ENCODE measurements around the gene B4GALT5.
A peak's percentile ranks its signal among the peaks of the same experiment; 100 is the strongest.

The B4GALT5 gene

DNA sequence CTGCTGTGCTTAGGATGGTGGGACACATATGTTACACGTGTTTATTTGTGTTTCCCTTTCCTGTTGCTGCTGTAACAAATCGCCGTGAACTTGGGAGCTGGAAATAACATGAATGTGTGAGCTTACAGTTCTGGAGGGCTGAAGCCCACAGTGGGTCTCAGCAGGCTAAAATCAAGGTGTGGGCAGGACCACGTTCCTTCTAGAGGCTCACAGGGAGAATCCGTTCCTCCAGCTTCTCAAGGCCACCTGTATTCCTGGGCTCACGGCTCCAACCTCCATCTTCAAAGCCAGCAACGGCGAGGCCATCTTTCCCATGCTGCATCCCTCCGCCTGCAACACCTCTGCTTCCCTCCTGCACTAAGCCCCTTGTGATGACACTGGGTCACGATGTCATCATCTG, 118.3 kb downstream of the B4GALT5 start:
- H3K27ac ChIP-seq = peak overlapping the region in 13 of 21 experiments; percentile 37 to 89 (median 65)
- H3K4me3 ChIP-seq = no peak overlapping the region

DNA sequence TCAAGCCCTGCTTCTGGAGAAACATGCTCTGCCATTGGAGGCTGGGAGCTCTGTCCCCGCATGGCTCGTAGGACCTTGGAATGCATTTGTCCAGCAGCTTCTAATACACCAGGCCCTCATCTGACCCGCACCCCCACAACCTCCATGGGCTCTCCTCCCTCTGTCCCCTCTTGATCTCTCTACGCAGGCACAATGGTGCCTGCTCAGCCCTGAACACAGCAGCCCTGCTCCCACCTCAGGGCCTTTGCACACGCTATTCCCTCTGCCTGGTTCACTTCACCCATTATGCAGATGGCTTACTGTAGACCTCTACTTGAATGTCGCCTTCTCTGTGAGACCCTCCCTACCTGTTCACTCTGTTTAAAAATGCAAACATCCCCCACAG, 118.8 kb downstream of the B4GALT5 start:
- Histone ChIP-seq H3K27ac (peak overlapping the region in 16 of 21 experiments; percentile 24 to 89 (median 62)), H3K4me3 (no peak overlapping the region)

DNA sequence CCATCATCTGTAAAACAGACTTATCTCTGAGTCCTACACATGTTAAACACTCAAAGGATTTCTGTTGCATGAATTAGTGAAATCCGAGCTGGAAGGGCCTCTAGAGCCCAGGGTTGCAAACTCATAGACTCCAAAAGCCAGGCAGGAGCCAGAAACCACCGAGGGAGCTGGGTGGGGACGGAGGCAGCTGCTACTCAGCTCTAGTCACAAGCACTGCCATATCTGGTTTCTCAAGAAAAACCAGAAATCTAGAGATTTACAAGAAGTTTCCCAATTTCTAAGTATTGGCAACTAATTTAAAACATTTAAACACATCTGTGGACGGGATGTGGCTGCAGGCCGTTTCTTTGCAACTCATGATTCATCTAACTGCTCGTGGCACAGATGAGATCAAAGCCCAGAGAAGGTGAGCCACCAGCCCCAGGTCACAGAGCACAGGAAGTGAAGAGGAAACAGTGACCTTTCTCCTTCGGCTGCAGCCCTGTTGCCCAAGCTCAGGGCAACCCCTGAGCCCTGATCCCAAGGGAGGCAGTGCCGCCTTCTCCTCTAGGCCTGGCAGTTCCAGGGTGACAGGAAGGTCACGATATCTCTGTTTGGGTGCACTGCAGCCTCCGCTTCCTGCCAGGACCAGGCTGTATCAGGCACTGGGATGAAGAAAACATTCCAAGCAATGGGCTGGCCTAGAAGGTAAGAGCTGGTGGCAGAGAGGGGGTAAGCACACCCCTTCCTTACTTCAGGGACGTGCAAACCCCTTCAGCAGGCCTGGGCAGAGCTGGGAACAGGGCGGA, 119.3 kb downstream of the B4GALT5 start:
- Histone ChIP-seq H3K4me3 (no peak overlapping the region), H3K27ac (peak overlapping the region in 18 of 21 experiments; percentile 29 to 89 (median 64))

DNA sequence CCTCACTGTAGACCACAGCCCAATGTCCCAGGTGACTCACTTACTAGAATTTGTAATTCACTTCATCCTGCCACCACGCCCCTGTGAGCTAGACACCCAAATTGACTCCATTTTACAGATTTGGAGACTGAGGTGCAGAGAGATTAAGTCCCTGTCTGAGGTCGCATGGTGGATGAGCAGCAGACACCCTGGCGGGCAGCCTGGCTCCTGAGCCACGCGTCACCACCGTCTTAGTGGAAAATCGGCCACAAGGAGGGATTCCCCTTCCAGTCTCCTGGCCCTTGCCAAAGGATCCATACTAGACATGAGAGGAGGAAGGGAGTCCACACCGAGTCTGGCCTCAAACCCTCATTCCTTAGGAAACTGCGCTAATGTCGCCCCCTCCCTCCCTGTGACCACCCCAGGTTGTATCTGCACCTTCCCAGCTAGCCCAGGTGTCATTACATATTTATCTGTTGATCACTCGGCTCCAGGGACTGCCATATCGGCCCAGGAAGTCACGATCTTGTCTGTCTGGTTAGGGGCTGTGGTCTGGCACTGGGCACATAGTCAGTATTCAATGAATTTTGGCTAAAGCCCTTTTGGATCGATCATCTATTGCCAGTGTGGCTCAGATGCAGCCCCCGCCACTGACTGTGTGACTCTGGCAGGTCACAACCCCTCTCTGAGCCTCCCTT, 120.1 kb downstream of the B4GALT5 start:
- peak overlapping the region in 19 of 21 experiments; percentile 15 to 89 (median 61) for H3K27ac ChIP-seq

DNA sequence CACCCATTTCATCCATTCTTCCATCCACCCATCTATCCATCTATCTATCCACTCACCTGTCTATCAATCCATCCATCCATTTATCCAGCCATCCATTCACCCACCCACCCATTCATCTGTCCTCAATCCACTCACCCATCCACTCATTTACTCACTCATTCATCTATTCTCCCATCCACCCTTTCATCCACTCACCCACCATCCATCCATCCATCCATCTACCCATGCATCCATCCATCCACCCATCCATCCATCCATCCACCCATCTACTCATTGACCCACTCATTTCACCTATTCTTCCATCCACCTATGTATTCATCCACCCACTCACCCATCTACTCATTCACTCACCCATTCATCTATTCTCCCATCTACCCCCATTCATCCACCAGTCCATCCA, 121.6 kb downstream of the B4GALT5 start:
- H3K27ac ChIP-seq = peak overlapping the region in 6 of 21 experiments; percentile 12 to 87 (median 57)
- no peak overlapping the region for H3K4me3 ChIP-seq

More for the DNA sequence above, 120.1 kb downstream of the B4GALT5 start:
- no peak overlapping the region for H3K4me3 ChIP-seq

DNA sequence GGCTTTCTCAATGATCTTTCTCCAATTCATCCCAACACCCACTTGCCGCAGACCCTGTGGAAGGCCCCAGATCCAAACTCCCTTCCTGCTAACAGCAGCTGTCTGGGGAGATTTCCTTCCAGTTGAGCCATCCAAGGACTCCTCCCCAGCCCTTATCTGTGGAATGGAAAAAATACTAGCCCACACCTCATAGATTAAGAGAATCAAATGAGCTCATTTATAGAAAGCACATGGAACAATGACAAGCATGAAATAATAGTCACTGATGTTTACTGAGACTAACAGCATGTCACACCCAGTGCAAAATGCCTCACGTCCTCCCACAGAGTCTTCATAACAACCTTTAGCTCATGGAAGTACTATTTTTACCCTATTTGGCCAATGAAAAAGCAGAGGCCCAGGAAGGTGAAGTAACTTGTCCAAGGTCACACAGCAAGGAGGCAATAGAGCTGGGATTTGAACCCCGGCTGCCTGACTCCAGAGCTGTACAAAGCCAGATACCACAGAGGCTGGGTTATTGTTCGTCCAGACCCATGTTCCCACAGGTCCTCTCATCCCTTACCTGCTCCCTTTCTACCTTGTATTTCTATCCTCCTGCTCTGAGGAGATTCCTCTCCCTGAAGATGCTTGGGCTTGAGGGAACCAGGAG, 122.3 kb downstream of the B4GALT5 start:
- H3K27ac ChIP-seq = peak overlapping the region in 6 of 21 experiments; percentile 12 to 87 (median 51)

DNA sequence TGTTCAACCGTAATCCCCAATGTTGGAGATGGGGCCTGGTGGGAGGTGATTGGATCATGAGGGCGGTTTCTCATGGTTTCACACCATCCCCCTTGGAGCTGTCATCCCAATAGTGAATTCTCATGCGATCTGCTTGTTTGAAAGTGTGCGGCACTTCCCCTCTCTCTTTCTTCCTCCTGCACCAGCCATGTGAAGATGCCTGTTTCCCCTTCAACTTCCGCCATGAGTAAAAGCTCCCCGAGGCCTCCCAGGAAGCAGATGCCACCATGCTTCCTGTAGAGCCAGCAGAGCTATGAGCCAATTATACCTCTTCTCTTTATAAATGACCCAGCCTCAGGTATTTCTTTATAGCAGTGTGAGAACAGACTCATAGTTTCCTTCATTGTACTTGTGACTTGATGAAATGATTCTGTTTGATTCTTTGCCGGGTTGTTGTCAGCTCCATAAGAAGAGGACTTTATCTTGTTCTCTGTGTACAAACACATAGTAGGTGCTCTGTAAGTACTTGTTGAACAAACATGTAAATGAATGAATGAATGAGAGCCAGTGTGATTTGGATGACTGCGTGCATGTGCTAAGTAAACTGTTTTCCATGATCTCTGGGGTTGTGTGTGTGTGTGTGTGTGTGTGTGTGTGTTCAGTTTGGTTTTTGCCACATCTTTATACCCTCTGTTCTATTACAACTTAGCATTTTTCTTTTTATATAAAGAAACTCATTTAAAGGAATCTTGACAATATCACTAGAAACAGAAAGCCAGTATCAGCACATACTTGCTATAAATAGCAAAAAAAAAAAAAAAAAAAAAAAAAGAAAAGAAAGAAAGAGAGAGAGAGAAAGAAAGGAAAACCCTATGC, 123.3 kb downstream of the B4GALT5 start:
- no peak overlapping the region for H3K4me3 ChIP-seq
- H3K27ac ChIP-seq = peak overlapping the region in 4 of 21 experiments; percentile 31 to 76 (median 54)

More for the DNA sequence above, 122.3 kb downstream of the B4GALT5 start:
- no peak overlapping the region for H3K4me3 ChIP-seq

DNA sequence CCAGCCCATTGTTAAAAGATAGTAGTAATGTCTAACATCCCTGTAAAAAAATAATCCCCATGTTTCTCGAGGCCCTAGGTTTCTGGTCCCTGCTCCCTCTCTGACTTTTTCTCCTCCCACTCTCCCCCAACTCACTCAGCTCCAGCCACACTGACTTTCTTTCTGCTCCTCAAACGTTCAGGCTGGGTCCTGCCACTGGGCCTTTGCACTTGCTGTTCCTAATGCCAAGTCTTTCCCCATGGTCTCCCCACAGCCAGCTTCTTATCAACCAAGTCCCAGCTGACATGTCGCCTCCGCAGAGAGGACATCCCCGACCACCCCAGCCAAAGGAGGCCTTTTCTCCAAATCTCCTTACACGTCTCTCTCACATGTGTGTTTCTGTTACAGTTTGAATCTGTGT, 123.9 kb downstream of the B4GALT5 start:
- H3K27ac ChIP-seq = peak overlapping the region in 4 of 21 experiments; percentile 4 to 76 (median 39)

DNA sequence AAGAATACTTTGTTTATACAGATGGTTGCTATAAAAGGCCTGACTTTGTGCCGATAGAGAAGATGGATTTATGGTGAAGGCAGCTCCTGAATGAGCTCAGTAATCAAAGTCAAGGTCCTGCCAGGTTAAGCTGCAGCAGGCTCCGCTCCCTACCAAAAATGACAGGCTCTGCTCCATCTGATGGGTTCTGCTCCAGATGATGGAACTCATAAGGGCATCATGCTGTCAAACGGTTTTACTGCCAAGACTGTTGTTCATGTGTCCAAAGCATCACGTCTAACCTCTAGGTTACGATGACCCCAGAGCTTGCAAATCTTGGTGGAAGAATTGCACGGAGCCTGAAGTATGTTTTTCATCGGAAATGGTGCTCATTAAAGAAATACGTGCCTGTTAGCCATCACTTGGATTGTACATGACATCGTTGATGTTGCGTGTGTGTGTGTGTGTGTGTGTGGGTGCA, 126.5 kb downstream of the B4GALT5 start:
- Histone ChIP-seq H3K4me3 (no peak overlapping the region), H3K27ac (peak overlapping the region in 3 of 21 experiments; percentile 43 to 76 (median 75))

More for the DNA sequence above, 123.9 kb downstream of the B4GALT5 start:
- no peak overlapping the region for H3K4me3 ChIP-seq

DNA sequence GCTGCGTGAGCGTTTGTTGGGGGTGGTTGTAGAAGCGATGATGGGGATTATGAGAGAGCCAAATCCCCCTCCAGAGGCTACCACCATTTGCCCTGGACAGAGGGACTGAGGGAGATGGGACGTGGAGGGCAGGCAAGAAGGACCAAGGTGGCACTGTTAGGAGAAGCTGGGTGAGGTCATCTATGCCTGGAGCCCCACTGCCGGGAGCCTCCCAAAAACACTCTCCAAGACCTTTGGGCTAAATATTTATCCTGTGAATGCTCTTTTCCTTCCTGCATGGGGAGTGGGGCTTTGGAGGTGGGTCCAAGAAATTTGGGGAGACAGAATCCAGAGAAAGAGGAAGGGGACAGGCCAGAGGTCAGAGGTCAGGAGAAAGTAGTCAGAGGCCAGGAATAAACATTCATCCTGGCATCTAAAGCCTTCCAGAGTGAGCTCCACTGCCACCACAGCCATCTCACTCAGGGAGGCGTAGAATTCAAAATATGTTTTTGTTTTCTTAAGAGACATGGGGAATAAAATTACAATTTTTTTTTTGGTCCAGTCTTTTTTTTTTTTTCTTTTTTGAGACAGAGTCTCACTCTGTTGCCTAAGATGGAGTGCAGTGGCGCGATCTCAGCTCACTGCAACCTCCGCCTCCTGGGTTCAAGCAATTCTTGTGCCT, 128.0 kb downstream of the B4GALT5 start:
- peak overlapping the region in 5 of 21 experiments; percentile 15 to 73 (median 41) for H3K27ac ChIP-seq
- H3K4me3 ChIP-seq = no peak overlapping the region

DNA sequence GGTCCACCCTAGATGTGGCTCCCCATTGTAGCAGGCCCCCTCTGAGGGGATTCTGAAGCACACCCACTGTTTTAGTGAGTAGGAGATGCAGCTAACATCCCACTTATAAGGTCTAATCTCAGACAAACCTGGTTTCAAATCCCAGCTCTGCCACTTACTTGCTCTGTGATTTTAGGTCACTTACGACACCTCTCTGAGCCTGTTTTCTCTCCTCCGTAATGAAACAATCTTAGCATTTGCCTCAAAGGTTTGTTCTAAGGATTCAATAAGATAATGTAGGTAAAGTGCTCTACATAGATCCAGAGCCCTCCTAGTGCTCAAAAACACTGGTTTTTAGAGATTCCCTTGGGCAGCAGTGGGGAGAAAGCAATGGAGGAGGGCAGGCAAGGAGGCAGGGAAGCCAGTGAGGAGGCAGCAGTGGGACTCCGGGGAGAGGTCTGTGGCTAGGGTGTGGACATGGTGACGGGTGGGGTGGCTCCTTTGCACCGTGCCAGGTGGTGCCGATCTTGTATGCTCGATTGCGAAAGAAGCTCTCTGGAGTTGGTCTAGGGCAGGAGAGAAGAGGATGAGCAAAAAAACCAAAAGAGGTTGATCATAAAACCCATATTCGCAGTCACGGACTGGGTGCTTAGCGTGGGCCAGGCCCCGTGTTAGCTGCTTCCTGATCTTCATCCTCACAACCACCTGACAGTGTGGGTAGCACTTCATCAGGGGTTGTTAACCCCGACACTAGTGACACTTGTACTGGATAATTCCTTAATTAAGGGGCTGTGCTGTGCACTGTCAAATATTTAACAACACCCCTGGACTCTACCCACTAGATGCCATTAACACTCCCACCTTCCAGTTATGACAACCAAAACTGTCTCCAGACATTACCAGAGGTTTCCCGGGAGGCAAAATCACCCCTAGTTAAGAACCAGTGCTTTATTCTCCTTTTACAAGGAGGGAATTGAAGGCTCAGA, 129.0 kb downstream of the B4GALT5 start:
- Histone ChIP-seq H3K4me3 (no peak overlapping the region), H3K27ac (peak overlapping the region in 6 of 21 experiments; percentile 14 to 73 (median 48))

DNA sequence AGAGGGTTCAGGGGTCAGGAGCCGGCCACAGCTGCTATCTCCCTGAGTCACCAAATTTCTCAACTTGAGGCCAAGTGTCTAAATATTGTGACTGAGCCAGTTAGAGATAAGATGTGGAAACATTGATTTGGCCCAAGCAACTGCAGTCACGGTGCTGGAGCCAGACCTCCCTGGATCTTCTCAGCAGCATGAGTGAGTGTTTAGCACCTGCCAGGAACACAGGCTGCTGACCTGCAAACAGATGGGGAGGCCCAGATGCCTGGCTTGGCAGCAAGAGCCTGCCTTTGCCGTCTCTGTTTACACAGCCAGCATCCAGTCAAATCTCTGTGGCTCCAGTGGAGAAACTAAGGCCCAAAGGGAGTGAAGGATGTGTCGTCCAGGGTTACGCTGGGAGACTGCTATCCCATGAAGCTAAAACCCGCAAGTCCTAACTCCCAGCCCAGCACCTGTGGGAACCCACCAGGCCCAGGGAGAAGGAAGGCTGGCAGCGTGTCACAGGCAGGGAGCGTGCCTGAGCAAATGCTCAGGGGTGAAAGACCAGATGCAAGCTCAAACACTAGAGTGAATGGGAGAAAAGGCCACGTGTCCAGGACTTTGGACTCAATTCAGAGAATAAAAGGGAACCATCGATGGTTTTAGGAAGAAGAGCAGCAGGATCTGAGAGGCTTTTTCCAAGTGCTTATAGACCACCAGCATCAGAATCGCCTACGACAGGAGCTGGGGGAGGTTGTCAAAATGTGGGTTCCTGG, 129.8 kb downstream of the B4GALT5 start:
- H3K27ac ChIP-seq = peak overlapping the region in 4 of 21 experiments; percentile 13 to 73 (median 56)
- no peak overlapping the region for H3K4me3 ChIP-seq

DNA sequence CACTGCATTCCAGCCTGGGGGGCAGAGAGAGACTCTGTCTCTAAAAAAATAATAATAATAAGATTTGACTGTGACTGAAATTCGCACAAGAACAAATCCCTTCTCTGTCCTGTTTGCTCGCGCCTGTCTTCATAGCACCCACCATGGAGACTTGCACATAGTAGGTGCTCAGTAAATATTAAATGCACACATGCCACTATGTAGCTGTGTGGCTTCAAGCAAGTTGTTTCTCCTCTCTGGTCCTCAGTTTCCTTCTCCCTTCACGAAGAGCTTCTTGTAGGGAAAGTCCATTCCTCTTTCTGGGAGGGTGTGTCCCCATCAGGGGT, 130.4 kb downstream of the B4GALT5 start:
- Histone ChIP-seq H3K27ac (peak overlapping the region in 1 of 21 experiments; percentile 13), H3K4me3 (no peak overlapping the region)
